Right forelimb (tissue), 1 donor: ENCODE measurements around the gene BEAN1.

Source experiments
- DNase-seq: peaks from one replicate; pipeline ENCODE4 v3.0.0-alpha.2; 2018

Gene BEAN1

GRCh38 chr16:66397736-66398433 is 29.2 kb upstream of the BEAN1 start:
- peak; percentile 11 for DNase-seq

GRCh38 chr16:66399031-66399430 is 28.1 kb upstream of the BEAN1 start:
- no peak for DNase-seq

GRCh38 chr16:66399930-66400329 is 27.2 kb upstream of the BEAN1 start:
- DNase-seq, result peak; percentile 50

DNA sequence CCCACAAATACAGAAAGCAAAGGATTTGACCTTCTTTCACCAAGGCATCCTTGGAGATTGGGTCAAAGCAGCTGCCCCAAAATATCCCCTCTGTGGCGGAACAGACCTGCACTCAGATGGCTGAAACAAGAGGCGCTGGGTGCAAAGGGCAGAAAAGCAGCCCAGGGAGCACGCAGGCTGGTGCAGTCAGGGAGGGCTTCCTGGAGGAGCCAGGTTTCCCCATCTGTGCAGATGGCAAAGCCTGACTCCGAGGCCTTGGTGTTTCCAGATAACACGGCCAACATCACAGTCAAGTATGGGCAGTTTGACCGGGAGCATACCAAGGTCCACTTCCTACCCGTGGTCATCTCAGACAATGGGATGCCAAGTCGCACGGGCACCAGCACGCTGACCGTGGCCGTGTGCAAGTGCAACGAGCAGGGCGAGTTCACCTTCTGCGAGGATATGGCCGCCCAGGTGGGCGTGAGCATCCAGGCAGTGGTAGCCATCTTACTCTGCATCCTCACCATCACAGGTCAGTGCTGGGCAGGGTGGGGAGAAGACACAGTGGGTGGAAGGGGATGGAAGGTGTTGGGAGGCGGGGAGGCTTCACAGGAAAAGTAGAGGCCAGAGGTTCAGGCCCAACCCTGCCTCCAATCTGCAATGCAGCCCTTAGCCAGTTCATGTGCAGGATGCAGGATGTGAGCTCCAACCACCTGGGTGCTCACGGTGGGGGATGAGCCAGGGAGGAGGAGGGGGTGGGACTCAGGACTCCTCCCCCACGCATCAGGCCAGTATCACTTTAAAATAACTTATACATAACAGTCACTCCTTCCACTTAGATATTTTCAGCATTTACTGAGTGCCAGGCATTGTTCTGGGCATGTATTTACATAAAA is 26.4 kb upstream of the BEAN1 start:
- DNase-seq, result peak; percentile 32

DNA sequence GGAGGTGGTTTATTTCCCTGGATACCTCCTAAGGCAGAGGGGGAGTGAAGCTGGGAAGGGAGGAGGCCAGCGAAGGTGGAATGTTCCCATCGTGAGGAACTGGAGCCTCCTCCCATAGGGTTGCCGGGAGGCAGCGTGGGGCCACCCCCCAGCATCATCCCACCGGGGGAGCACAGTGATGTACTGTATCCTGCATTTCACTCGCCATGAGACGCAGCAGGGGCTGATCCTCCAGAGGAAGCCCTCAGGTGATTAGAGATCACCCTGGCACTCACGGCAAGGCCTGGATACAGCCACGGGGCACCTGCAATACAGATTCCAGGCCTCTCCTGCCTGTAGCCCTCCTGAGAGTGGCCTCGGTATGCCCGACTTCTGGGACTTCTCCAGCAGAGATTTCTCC is 25.5 kb upstream of the BEAN1 start:
- DNase-seq, result no peak

GRCh38 chr16:66402166-66402565 is 24.9 kb upstream of the BEAN1 start:
- DNase-seq, result peak; percentile 29

- DNase-seq, result peak; percentile 29
Measured at GRCh38 chr16:66402591-66403230, 24.4 kb upstream of the BEAN1 start.

GRCh38 chr16:66403531-66404145 is 23.5 kb upstream of the BEAN1 start:
- DNase-seq, result peak; percentile 41

- DNase-seq, result peak; percentile 12
Measured at GRCh38 chr16:66405057-66405783, 21.9 kb upstream of the BEAN1 start.

DNA sequence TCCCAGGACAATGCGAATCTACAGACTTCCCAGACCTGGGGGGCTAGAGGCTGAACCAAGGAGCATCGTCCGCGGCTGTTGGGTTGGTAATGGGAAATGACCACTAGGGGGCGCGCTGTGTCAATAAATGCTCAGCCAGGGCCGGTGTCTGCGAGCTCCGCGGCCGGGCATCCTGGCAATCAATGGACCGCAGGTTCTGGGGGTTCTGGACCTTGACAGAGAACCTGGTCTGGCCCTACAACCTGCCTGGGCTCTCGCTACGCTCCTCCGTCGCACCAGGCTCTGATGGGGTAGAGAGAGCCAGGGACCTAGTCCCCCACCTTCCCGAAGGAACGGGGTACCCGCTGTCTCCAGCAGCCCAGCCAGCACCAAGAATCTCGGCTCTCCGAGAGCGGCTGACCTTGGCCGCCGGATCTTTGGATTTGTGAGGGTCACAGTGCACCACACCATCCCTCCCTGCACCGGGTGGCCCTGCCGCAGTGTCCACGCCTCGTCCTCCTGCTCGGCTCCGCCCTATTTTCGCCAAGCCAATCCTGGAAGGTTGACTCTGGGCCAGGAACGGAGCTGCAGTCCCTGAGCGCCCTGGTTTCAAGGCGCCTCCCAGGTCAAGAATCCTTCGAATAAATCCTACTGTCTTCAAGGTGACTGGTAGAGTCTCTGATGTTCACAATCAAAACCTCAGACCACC is 20.4 kb upstream of the BEAN1 start:
- peak; percentile 94 for DNase-seq

GRCh38 chr16:66408163-66409048 is 18.7 kb upstream of the BEAN1 start:
- DNase-seq, result peak; percentile 42

GRCh38 chr16:66409156-66409555 is 17.9 kb upstream of the BEAN1 start:
- DNase-seq, result no peak

- DNase-seq, result no peak
Measured at GRCh38 chr16:66412182-66412581, 14.9 kb upstream of the BEAN1 start.

DNA sequence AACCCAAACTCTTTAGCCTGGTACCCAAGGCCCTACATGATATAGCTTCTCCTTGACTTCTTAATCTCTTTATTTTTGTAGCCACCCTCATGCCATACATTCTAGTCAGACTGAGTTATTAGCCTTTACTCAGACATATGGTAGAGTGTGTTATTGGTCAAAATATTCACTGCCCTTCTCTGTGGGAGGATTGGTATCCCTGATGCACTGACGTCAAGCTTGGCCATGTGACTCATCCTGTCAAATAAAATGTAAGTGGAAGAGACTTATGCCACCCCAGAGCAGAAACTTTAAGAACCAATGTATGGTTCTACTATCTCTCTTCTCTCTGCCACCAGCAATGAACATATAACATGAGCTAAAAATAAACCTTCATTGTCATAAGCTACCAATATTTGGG is 12.2 kb upstream of the BEAN1 start:
- no peak for DNase-seq

DNA sequence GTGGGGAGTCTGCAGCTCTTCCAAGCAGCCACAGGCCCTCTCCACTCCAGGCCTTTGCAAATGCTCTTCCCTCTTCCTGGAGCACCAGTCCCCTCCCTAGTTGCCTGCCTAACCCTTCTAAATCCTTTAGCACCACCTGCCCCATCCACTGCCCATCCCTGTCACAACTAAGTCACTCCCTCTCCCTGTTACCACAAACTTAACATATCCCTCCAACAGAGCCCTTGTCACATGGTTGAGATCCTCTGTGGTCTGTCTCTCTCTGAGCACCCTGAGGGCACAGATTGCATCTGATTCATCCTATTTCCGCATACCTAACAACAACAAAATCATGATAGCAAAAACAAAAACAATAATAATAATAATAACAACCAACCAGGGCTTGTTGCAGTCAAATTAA is 11.0 kb upstream of the BEAN1 start:
- DNase-seq, result no peak

- DNase-seq, result peak; percentile 10
Measured at GRCh38 chr16:66416939-66417700, 10.0 kb upstream of the BEAN1 start.

DNA sequence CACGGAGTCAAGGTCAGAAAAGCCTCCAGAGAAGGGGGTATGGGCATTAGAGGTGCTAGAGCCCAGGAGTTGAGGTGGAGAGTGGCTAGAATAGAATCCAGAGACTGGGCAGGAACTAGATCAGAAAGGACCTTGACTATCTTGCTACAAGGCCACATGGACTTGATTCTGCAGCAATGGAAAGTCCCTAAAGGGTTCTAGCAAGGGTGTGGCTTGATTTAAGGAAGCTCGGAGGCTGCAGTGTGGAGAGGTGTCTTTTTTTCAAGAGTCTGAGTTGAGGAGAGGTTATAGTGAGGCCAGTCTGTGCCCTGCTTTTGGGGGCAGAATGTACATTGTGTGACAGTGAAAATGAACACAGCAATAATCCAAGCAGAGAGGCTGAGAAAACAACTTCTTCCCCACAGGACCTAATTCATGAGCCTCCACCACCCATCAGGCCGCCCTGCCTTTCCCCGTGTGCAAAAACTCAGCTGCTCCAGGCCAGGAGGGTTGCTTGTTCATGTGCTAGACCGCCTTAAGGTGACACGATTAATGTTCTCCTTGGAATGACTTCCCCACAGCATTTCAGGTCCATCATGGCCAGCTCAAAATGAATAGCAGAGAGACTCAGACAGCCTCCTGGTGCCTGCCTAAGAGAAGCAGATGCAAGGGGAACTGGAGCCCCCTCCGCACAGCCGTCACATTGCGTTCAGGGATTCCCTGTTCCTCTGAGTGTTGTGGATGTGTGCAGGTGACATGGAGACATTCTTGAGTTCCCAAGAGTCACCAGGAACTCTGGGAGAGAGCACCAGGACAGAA is 8.7 kb upstream of the BEAN1 start:
- DNase-seq, result peak; percentile 30

GRCh38 chr16:66419527-66419926 is 7.6 kb upstream of the BEAN1 start:
- peak; percentile 30 for DNase-seq

DNA sequence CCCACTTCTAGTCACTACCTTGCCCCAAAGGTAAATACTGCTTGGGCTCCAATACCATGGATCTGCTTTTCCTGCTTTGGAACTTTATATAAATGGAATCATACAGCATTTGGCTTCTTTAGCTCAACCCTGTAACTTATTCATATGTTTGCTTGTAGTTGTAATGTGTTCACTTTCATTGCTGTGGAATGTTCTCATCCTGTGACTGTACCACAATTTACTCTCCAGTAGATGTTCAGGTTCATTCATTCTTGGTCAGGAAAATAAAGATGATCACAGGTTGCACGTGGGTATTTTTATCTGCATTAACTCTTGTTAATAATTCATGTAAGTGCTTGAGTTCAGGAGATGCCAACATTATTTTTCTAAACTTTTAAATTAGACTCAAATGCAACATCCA is 6.7 kb upstream of the BEAN1 start:
- no peak for DNase-seq
